Keratinocyte (primary cell): ENCODE data around the gene CHIA. TPM values are rescaled to one million over a fixed set of nuclear protein-coding genes. Genes with fewer than 3 reads are reported as not detected.

ENCODE experiments used
- DNase-seq: peaks from one replicate; pipeline ENCODE4 v3.0.0-alpha.2; 2011; ENCODE audit warnings: low read depth, missing footprints, low spot score
- FAIRE-seq: peaks from 2 replicates; lab custom pipeline; 2011; peaks lifted over from hg19 to GRCh38; lab: Jason Lieb, UNC
- H2AFZ ChIP-seq: 2 replicates; pipeline ENCODE4 v1.6.0; 2012; ENCODE audit warnings: low read length, control low read depth, inconsistent platforms; ENCODE audit not compliant: control insufficient read depth
- H3K27ac ChIP-seq: 2 replicates; pipeline ENCODE4 v1.5.1; 2011; ENCODE audit warnings: low read length; ENCODE audit not compliant: control insufficient read depth, insufficient read depth
- H3K27me3 ChIP-seq: 3 replicates; pipeline ENCODE4 v1.6.0; 2011; ENCODE audit warnings: low read length; ENCODE audit not compliant: control insufficient read depth, insufficient read depth; ENCODE audit errors: extremely low read depth
- H3K36me3 ChIP-seq, 2 experiments: 2 replicates in 1 of 2; 3 replicates in 1 of 2; pipeline ENCODE4 v1.5.1; 2011; ENCODE audit warnings: low read length in 2 of 2, mild to moderate bottlenecking in 1 of 2; ENCODE audit not compliant: control insufficient read depth in 2 of 2, insufficient read depth in 2 of 2; ENCODE audit errors: extremely low read depth in 1 of 2
- H3K4me1 ChIP-seq: 3 replicates; pipeline ENCODE4 v1.5.1; 2011; ENCODE audit warnings: low read length; ENCODE audit not compliant: control insufficient read depth, insufficient read depth; ENCODE audit errors: extremely low read depth
- H3K4me2 ChIP-seq: 3 replicates; pipeline ENCODE4 v1.6.0; 2011; ENCODE audit warnings: low read depth, low read length; ENCODE audit not compliant: control insufficient read depth, insufficient read depth; ENCODE audit errors: extremely low read depth
- H3K4me3 ChIP-seq, 3 experiments: fragments of 200-600 bp in 1 of 3; sonication (generic) in 1 of 3; 2 replicates in 2 of 3; 3 replicates in 1 of 3; pipeline ENCODE4 v1.5.1; 2011 to 2016; ENCODE audit warnings: low read length in 3 of 3, mild to moderate bottlenecking in 3 of 3, control low read depth in 2 of 3, inconsistent platforms in 1 of 3, low read depth in 1 of 3, mixed read lengths in 1 of 3, mixed run types in 1 of 3, moderate library complexity in 1 of 3; ENCODE audit not compliant: control insufficient read depth in 2 of 3, insufficient read depth in 2 of 3; ENCODE audit errors: extremely low read depth in 1 of 3
- H3K79me2 ChIP-seq: 2 replicates; pipeline ENCODE4 v1.6.0; 2012; ENCODE audit warnings: low read length; ENCODE audit not compliant: control insufficient read depth, insufficient read depth
- H3K9ac ChIP-seq: 3 replicates; pipeline ENCODE4 v1.6.0; 2011; ENCODE audit warnings: low read length; ENCODE audit not compliant: control insufficient read depth, insufficient read depth; ENCODE audit errors: extremely low read depth
- H3K9me1 ChIP-seq: 3 replicates; pipeline ENCODE4 v1.6.0; 2011; ENCODE audit warnings: low read length; ENCODE audit not compliant: control insufficient read depth, insufficient read depth; ENCODE audit errors: extremely low read depth
- H3K9me3 ChIP-seq: 2 replicates; pipeline ENCODE4 v1.5.1; 2012; ENCODE audit warnings: low read depth, low read length; ENCODE audit not compliant: control insufficient read depth
- H4K20me1 ChIP-seq: 3 replicates; pipeline ENCODE4 v1.6.0; 2011; ENCODE audit warnings: low read length; ENCODE audit not compliant: control insufficient read depth, insufficient read depth; ENCODE audit errors: extremely low read depth
- EZH2 ChIP-seq: IDR thresholded peaks from one replicate; pipeline ENCODE4 v1.6.1; 2012; ENCODE audit warnings: inconsistent platforms, mild to moderate bottlenecking, low read length, moderate library complexity
- dilution Hi-C: fragments of 300-500 bp; cut with MboI; formaldehyde crosslinking; loops from one replicate; pipeline ENCODE4 v1.7.0; 2020; ENCODE audit warnings: low sequenced_read_pairs; ENCODE audit not compliant: extremely low pct_ligation_motif_present
- polyA plus RNA-seq, 5 experiments: library from polyadenylated mRNA; depleted of rRNA in 3 of 5; stranded (reverse) in 3 of 5; stranded (forward) in 1 of 5; unstranded in 1 of 5; fragments of >200 nt; gene quantifications; 1 replicate in 1 of 5; 2 replicates in 3 of 5; 3 replicates in 1 of 5; pipeline versions ENCODE4 v1.2.1 to v1.2.3, GENCODE V29; 2011 to 2012; ENCODE audit warnings: missing spikeins in 2 of 5, low read depth in 1 of 5, low replicate concordance in 1 of 5
- TF ChIP-seq, protein P1 (sequence below), 3 experiments: IDR thresholded peaks in 1 of 3; conservative IDR thresholded peaks in 1 of 3; optimal IDR thresholded peaks in 1 of 3; 2 replicates in 2 of 3; 3 replicates in 1 of 3; pipeline versions ENCODE3 to v1.5.1; 2011; ENCODE audit warnings: low read length in 3 of 3, mild to moderate bottlenecking in 3 of 3, moderate library complexity in 2 of 3, control low read depth in 1 of 3, inconsistent platforms in 1 of 3; ENCODE audit not compliant: insufficient read depth in 2 of 3; ENCODE audit errors: extremely low read depth in 1 of 3

The CHIA gene
- polyA plus RNA-seq, 1 donor (not counting 4 experiments of a cell fraction or from before 2014, with no cell fraction given): not detected

DNA sequence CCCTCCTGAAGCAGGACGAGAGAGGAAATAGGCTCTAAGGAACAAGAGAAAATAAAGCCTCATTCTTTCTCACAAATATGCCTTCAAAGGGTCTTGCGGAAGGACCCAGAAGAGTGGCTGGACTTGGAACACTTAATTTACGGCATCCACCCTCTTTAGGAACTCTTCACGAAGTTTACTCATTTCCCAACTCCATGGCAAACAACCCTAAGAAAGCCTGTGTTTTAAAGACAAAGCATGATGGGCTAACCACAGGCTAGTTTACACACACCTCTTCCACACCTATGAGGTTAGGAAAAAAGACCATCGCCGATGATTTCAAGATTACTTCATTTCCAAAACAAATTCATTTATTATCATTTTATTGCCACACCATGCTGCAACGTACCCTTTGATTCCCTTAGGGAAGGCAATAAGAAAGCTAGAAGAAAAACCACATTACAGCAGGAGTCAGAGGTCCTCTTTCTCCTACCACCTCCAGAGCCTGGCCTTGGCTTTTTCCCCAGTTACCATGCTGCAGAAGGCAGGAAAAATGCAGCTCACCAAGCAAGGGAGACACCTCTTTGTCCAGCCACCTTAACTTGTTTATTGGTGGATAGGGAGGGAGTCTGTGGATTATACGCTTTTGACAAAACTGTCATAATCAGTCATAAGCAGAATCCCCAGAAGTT, 33.5 kb upstream of the CHIA start:
- Histone ChIP-seq H3K27me3 (peaks cover 11% of the 10 kb centered on the region), H3K9me1 (no peaks in the 10 kb centered on the region), H3K27ac (no peak overlapping the region), H3K4me3 (no peak overlapping the region), H2AFZ (no peak overlapping the region), H3K4me2 (no peak overlapping the region), H3K79me2 (no peaks in the 10 kb centered on the region), H3K9ac (no peak overlapping the region), H3K9me3 (no peaks in the 10 kb centered on the region), H3K4me1 (no peaks in the 10 kb centered on the region), H4K20me1 (no peaks in the 10 kb centered on the region), H3K36me3 (no peaks in the 10 kb centered on the region)
- TF ChIP-seq, protein P1, sequence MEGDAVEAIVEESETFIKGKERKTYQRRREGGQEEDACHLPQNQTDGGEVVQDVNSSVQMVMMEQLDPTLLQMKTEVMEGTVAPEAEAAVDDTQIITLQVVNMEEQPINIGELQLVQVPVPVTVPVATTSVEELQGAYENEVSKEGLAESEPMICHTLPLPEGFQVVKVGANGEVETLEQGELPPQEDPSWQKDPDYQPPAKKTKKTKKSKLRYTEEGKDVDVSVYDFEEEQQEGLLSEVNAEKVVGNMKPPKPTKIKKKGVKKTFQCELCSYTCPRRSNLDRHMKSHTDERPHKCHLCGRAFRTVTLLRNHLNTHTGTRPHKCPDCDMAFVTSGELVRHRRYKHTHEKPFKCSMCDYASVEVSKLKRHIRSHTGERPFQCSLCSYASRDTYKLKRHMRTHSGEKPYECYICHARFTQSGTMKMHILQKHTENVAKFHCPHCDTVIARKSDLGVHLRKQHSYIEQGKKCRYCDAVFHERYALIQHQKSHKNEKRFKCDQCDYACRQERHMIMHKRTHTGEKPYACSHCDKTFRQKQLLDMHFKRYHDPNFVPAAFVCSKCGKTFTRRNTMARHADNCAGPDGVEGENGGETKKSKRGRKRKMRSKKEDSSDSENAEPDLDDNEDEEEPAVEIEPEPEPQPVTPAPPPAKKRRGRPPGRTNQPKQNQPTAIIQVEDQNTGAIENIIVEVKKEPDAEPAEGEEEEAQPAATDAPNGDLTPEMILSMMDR (optimal IDR thresholded peaks at IDR 0.05 in 1 of 3, IDR thresholded peaks at IDR 0.05 in 1 of 3, conservative IDR thresholded peaks at IDR 0.05 in 1 of 3; ENCODE audit: extremely low read depth in 1 of 3, insufficient read depth in 2 of 3, low read length in 3 of 3): no peak
- no peak for TF ChIP-seq EZH2
- DNase-seq (no peak), FAIRE-seq (no peak)
- dilution Hi-C loops: no loop called here

DNA sequence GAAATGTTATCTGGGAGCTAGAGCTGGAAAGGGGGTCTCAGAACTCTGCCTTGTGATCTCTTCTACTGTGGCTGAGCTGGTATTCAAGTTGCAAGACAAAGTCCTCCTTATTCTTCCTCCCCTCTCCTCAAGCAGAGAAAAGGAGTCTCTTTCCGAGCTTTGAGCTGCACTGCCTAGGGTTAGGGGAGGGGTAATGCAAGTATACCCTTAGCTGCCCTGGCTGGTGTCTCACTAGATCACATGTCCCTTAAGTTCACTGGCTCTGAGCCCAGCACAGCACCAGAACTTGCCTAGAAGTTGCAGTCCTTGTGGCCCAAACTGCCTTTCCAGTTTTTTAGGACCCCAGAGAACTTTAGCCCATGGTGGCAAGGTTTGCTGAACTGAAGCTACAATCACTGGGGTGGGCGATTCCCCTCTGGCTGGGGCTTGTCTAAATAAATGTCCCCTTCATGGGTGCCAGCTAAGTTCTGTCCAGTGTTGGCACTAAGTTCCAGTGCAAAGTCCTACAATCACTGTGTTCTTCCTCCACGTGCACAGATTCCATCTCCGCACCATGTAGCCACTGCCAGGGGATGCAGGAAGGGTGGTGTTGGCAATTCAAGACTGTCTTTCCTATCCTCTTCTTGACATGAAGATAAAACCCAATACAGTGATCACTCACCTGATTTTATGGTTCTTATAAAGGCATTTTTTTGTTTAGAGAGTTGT, 22.7 kb upstream of the CHIA start:
- dilution Hi-C loops: no loop called here
- Histone ChIP-seq H3K4me1 (no peaks in the 10 kb centered on the region), H3K4me2 (no peak overlapping the region), H3K9ac (no peak overlapping the region), H3K27me3 (peaks cover 45% of the 10 kb centered on the region), H3K9me1 (no peaks in the 10 kb centered on the region), H3K79me2 (no peaks in the 10 kb centered on the region), H2AFZ (no peak overlapping the region), H4K20me1 (no peaks in the 10 kb centered on the region), H3K4me3 (no peak overlapping the region), H3K27ac (no peak overlapping the region), H3K36me3 (no peaks in the 10 kb centered on the region), H3K9me3 (no peaks in the 10 kb centered on the region)
- TF ChIP-seq, protein P1 (optimal IDR thresholded peaks at IDR 0.05 in 1 of 3, IDR thresholded peaks at IDR 0.05 in 1 of 3, conservative IDR thresholded peaks at IDR 0.05 in 1 of 3; ENCODE audit: extremely low read depth in 1 of 3, insufficient read depth in 2 of 3, low read length in 3 of 3): no peak
- no peak for TF ChIP-seq EZH2
- no peak for DNase-seq
- FAIRE-seq: no peak
